ENCODE results near the gene DPP4.

The DPP4 gene

GRCh38 chr2:162016080-162016479 lies 57.9 kb downstream of the DPP4 start:
- FAIRE-seq = no peak

- no peak for FAIRE-seq
Measured at GRCh38 chr2:162014751-162015150, 59.3 kb downstream of the DPP4 start.

GRCh38 chr2:162013514-162014475 lies 60.2 kb downstream of the DPP4 start:
- FAIRE-seq = no peak

- no peak for FAIRE-seq
Measured at GRCh38 chr2:162012565-162013058, 61.4 kb downstream of the DPP4 start.

- FAIRE-seq = peak; percentile 28
Measured at GRCh38 chr2:162011706-162012564, 62.1 kb downstream of the DPP4 start.

- no peak for FAIRE-seq
Measured at GRCh38 chr2:162009543-162009942, 64.5 kb downstream of the DPP4 start.

GRCh38 chr2:162007447-162008040 lies 66.5 kb downstream of the DPP4 start:
- peak; percentile 78 for FAIRE-seq

- FAIRE-seq = no peak
Measured at GRCh38 chr2:162006337-162006736, 67.7 kb downstream of the DPP4 start.

GRCh38 chr2:162004031-162004430 lies 70.0 kb downstream of the DPP4 start:
- FAIRE-seq = no peak

GRCh38 chr2:162002623-162003235 lies 71.3 kb downstream of the DPP4 start:
- no peak for FAIRE-seq

- FAIRE-seq = no peak
Measured at GRCh38 chr2:162000431-162000830, 73.6 kb downstream of the DPP4 start.

- FAIRE-seq = no peak
Measured at GRCh38 chr2:161999321-161999720, 74.7 kb downstream of the DPP4 start.

GRCh38 chr2:161998857-161999256 lies 75.2 kb downstream of the DPP4 start:
- no peak for FAIRE-seq

GRCh38 chr2:161997916-161998471 lies 76.0 kb downstream of the DPP4 start:
- FAIRE-seq = no peak

GRCh38 chr2:161995553-161996016 lies 78.4 kb downstream of the DPP4 start:
- no peak for FAIRE-seq

- no peak for FAIRE-seq
Measured at GRCh38 chr2:161994761-161995520, 79.1 kb downstream of the DPP4 start.

- no peak for FAIRE-seq
Measured at GRCh38 chr2:161992531-161992930, 81.5 kb downstream of the DPP4 start.

- no peak for FAIRE-seq
Measured at GRCh38 chr2:161991991-161992390, 82.0 kb downstream of the DPP4 start.

GRCh38 chr2:161990741-161991140 lies 83.3 kb downstream of the DPP4 start:
- no peak for FAIRE-seq

GRCh38 chr2:161990036-161990435 lies 84.0 kb downstream of the DPP4 start:
- FAIRE-seq = no peak

GRCh38 chr2:161988589-161988988 lies 85.4 kb downstream of the DPP4 start:
- FAIRE-seq = no peak
